GM12878 (cell line): ENCODE measurements around the gene ASPG. TPM values are rescaled to one million over a fixed set of nuclear protein-coding genes. Genes with fewer than 3 reads are reported as not detected.

ENCODE experiments used
- ATAC-seq: fragments of 200-7000 bp; cut with Tn5 transposase; 3 replicates; pipeline ENCODE4 v1.9.1; 2020; ENCODE audit warnings: mild to moderate bottlenecking, moderate library complexity
- BruUV-seq: library from RNA; stranded (reverse); fragments of 400-500 nt; replicated peaks from 2 replicates; lab custom pipeline; 2021; lab: Mats Ljungman, UMichigan
- CTCF ChIA-PET: fragments of 300-600 bp; sonication (Branson Sonifier 250); formaldehyde crosslinking; extraction: SDS; loops from one replicate; lab custom pipeline; 2021; ENCODE audit warnings: inconsistent platforms; lab: Yijun Ruan, JAX
- POLR2A ChIA-PET: fragments of 350-600 bp; formaldehyde crosslinking; extraction: SDS; loops from one replicate; lab custom pipeline; 2021; ENCODE audit warnings: inconsistent platforms; lab: Charles Lee
- RAD21 ChIA-PET: fragments of 300-600 bp; sonication (Branson Sonifier 250); formaldehyde crosslinking; loops from one replicate; lab custom pipeline; 2023; ENCODE audit warnings: antibody characterized with exemption; ENCODE audit not compliant: unreplicated experiment; lab: Charles Lee
- SMC1A ChIA-PET: fragments of 300-600 bp; sonication (Branson Sonifier 250); formaldehyde crosslinking; loops from one replicate; lab custom pipeline; 2023; ENCODE audit not compliant: unreplicated experiment, uncharacterized antibody; lab: Charles Lee
- DNase-seq: peaks from one replicate; pipeline ENCODE4 v3.0.0-alpha.2; 2011; ENCODE audit warnings: low read depth, low spot score
- FAIRE-seq: peaks from 3 replicates; lab custom pipeline; 2011; peaks lifted over from hg19 to GRCh38; lab: Jason Lieb, UNC
- H2AFZ ChIP-seq: 2 replicates; pipeline ENCODE4 v1.6.0; 2011; ENCODE audit warnings: low read depth, low read length, control low read depth; ENCODE audit not compliant: control insufficient read depth
- H3K27ac ChIP-seq: 2 replicates; pipeline ENCODE4 v1.5.1; 2011; ENCODE audit warnings: control low read depth; ENCODE audit not compliant: control insufficient read depth, insufficient read depth
- H3K27me3 ChIP-seq, 2 experiments: replicated peaks in 1 of 2; 2 replicates each; pipeline versions ENCODE4 v1.6.0 to v1.6.1; 2011; ENCODE audit warnings: low read length in 1 of 2; ENCODE audit not compliant: control insufficient read depth in 2 of 2, insufficient read depth in 2 of 2
- H3K36me3 ChIP-seq, 2 experiments: 2 replicates each; pipeline ENCODE4 v1.5.1; 2011; ENCODE audit warnings: low read length in 1 of 2; ENCODE audit not compliant: control insufficient read depth in 2 of 2, insufficient read depth in 2 of 2
- H3K4me1 ChIP-seq: 2 replicates; pipeline ENCODE4 v1.6.1; 2011; ENCODE audit warnings: mild to moderate bottlenecking, low read length, moderate library complexity, mixed read lengths; ENCODE audit not compliant: control insufficient read depth, insufficient read depth
- H3K4me2 ChIP-seq: 2 replicates; pipeline ENCODE4 v1.6.0; 2011; ENCODE audit warnings: control low read depth; ENCODE audit not compliant: control insufficient read depth, insufficient read depth
- H3K4me3 ChIP-seq: fragments of 200-600 bp; sonication (generic); 2 replicates; pipeline ENCODE4 v1.5.1; 2016
- H3K79me2 ChIP-seq: 2 replicates; pipeline ENCODE4 v1.6.0; 2011; ENCODE audit warnings: low read length; ENCODE audit not compliant: control insufficient read depth, insufficient read depth
- H3K9ac ChIP-seq: 2 replicates; pipeline ENCODE4 v1.8.0; 2011; ENCODE audit warnings: low read length, control low read depth, mixed read lengths; ENCODE audit not compliant: control insufficient read depth, insufficient read depth
- H3K9me3 ChIP-seq: replicated peaks from 3 replicates; pipeline ENCODE4 v1.5.1; 2011; ENCODE audit warnings: mild to moderate bottlenecking, low read length; ENCODE audit not compliant: control insufficient read depth, insufficient read depth
- H4K20me1 ChIP-seq: 2 replicates; pipeline ENCODE4 v1.6.0; 2011; ENCODE audit not compliant: control insufficient read depth, insufficient read depth
- BRCA1 ChIP-seq: IDR thresholded peaks from 2 replicates; pipeline ENCODE4 v1.6.1; 2011; ENCODE audit warnings: low read depth, low read length, improper control_type of control experiment
- CHD4 ChIP-seq: fragments of 200-600 bp; sonication (generic); IDR thresholded peaks from 2 replicates; pipeline ENCODE4 v1.6.1; 2016; ENCODE audit warnings: mild to moderate bottlenecking
- EGR1 ChIP-seq, 2 experiments: IDR thresholded peaks; 1 replicate in 1 of 2; 2 replicates in 1 of 2; pipeline ENCODE4 v1.6.1; 2011 to 2012; ENCODE audit warnings: low read depth in 2 of 2, low read length in 2 of 2, borderline replicate concordance in 1 of 2, mild to moderate bottlenecking in 1 of 2, moderate library complexity in 1 of 2
- HDGF ChIP-seq: fragments of 450-650 bp; IDR thresholded peaks from 2 replicates; pipeline ENCODE4 v1.6.1; 2016; ENCODE audit warnings: antibody characterized with exemption
- WGBS: methylation state at CpG from one replicate; pipeline ENCODE4 v1.1.6; 2016; ENCODE audit warnings: low lambda C conversion rate; ENCODE audit not compliant: insufficient replicate concordance, insufficient coverage; ENCODE audit errors: missing lambda C conversion rate; 5-methylcytosine and 5-hydroxymethylcytosine counted together
- in situ Hi-C: fragments of 300-500 bp; cut with MboI; formaldehyde crosslinking; loops from 9 replicates; pipeline ENCODE4 v1.14.3; 2018; ENCODE audit warnings: mixed read lengths
- intact Hi-C: fragments of 100-400 bp; cut with micrococcal nuclease; formaldehyde crosslinking; loops from one replicate; pipeline ENCODE4 v1.14.2; 2022; ENCODE audit not compliant: unreplicated experiment
- polyA plus RNA-seq, 11 experiments: library from polyadenylated mRNA; depleted of rRNA in 4 of 11; unstranded in 6 of 11; stranded (reverse) in 5 of 11; fragments of >200 nt; fragmentation: Nextera tagmentation in 4 of 11; fragmentation: Illumina TruSeq in 1 of 11; extraction: Ambion mirVana in 4 of 11; extraction: Trizol in 1 of 11; gene quantifications; 1 replicate in 1 of 11; 2 replicates in 10 of 11; pipeline versions ENCODE4 v1.2.1 to v1.2.3, GENCODE V29; 2011 to 2016; ENCODE audit warnings: inconsistent platforms in 2 of 11, missing spikeins in 2 of 11, low read depth in 1 of 11
- total RNA-seq, 4 experiments: library from RNA; depleted of rRNA in 3 of 4; stranded (reverse); fragments of >200 nt in 3 of 4; fragmentation: Illumina TruSeq in 1 of 4; extraction: Trizol in 1 of 4; gene quantifications; 2 replicates each; pipeline versions ENCODE4 v1.2.1 to v1.2.3, GENCODE V29; 2013 to 2021
- TF ChIP-seq, protein P1 (sequence below): fragments of 450-650 bp; IDR thresholded peaks from 2 replicates; pipeline ENCODE4 v1.6.1; 2016; ENCODE audit warnings: mild to moderate bottlenecking, moderate library complexity, borderline replicate concordance

Gene ASPG
- total and polyA plus RNA-seq, 10 of the 15 experiments (the other 5 are each of a cell fraction or from before 2014, with no cell fraction given) = not detected

DNA sequence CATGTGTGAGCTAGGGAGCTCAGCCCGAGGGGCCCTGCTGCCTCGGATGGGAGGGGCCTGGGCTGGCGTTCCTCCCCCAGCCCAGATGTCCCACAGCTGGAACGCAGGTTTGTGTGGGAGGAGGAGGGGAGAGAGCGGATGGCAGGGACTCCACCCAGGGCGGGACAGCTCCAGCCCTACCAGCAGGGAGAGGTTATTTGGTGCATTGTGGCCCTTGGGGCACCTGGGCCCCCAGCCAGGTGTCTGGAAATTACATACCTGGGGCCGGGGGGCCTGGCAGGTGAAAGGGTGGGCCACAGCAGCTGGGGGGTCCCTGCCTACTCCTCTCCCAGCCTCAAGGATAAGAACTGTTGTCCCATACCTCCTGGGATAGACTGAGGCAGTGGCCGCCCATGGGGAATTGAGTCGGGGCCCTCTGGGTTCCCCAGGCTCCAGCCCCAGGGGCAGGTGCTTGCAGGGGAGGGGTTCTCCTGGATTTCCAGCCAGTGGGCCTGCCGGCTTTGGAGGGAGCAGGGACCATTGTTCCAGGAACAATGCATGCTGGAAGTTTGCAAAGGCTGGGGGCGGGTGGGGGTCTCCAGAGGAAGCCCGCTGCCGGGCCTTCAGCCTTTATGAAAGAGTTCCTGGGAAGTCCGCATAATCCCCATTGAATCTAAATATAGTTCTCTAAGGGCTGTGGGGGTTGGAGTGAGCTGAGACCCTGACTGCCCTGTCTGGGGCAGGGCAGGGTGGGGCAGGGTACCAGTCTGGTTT, 54.1 kb downstream of the ASPG start (continued):
- TF ChIP-seq, protein P1, sequence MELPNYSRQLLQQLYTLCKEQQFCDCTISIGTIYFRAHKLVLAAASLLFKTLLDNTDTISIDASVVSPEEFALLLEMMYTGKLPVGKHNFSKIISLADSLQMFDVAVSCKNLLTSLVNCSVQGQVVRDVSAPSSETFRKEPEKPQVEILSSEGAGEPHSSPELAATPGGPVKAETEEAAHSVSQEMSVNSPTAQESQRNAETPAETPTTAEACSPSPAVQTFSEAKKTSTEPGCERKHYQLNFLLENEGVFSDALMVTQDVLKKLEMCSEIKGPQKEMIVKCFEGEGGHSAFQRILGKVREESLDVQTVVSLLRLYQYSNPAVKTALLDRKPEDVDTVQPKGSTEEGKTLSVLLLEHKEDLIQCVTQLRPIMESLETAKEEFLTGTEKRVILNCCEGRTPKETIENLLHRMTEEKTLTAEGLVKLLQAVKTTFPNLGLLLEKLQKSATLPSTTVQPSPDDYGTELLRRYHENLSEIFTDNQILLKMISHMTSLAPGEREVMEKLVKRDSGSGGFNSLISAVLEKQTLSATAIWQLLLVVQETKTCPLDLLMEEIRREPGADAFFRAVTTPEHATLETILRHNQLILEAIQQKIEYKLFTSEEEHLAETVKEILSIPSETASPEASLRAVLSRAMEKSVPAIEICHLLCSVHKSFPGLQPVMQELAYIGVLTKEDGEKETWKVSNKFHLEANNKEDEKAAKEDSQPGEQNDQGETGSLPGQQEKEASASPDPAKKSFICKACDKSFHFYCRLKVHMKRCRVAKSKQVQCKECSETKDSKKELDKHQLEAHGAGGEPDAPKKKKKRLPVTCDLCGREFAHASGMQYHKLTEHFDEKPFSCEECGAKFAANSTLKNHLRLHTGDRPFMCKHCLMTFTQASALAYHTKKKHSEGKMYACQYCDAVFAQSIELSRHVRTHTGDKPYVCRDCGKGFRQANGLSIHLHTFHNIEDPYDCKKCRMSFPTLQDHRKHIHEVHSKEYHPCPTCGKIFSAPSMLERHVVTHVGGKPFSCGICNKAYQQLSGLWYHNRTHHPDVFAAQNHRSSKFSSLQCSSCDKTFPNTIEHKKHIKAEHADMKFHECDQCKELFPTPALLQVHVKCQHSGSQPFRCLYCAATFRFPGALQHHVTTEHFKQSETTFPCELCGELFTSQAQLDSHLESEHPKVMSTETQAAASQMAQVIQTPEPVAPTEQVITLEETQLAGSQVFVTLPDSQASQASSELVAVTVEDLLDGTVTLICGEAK = no peak
- no peak for TF ChIP-seq CHD4
- TF ChIP-seq EGR1 (IDR thresholded peaks at IDR 0.05; ENCODE audit: borderline replicate concordance in 1 of 2, low read depth in 2 of 2, low read length in 2 of 2) = no peak
- TF ChIP-seq HDGF = no peak

DNA sequence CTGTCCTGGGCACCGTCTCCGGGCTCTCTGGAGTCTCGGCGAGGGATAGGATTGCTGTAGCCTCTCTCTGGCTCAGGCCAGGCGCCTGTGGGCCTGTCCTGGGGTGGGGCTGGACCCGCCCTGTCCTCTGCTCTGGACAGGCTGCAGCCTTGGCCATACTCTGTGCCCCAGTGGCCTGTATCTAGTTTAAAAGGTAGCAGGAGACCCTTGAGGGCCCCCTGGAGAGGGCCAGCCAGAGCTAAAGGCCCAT, 54.6 kb downstream of the ASPG start:
- no peak for FAIRE-seq
- no peak overlapping the region for H3K27ac ChIP-seq
- no peak for ATAC-seq
- no peak for TF ChIP-seq BRCA1
- TF ChIP-seq, all 136 proteins: peak for 0
- SMC1A ChIA-PET = no interaction called here
- Histone ChIP-seq H3K27me3 (peaks cover 8 to 9% of the 10 kb centered on the region in 2 experiments; a peak in 3 of 4 replicates), H3K4me2 (no peak overlapping the region), H3K9ac (no peak overlapping the region), H3K79me2 (no peaks in the 10 kb centered on the region), H3K36me3 (no peaks in the 10 kb centered on the region), H3K4me3 (no peak overlapping the region), H2AFZ (no peak overlapping the region), H3K9me3 (no peaks in the 10 kb centered on the region; the same call in 2 of the 3 replicates), H4K20me1 (no peaks in the 10 kb centered on the region), H3K4me1 (no peaks in the 10 kb centered on the region)
- CTCF ChIA-PET = no interaction called here
- no TSS peak for BruUV-seq
- RAD21 ChIA-PET = no interaction called here
- intact Hi-C loops (no loop called here), in situ Hi-C loops (loop anchor here (5.0 kb wide), 1 partner anchor 422 kb away; no protein-coding TSS in a partner anchor)
- no peak for DNase-seq
- POLR2A ChIA-PET = no interaction called here
- WGBS = 0% methylated on average over 6 of the region's 6 CpGs
